MCF 10A (cell line): ENCODE data around the gene LEFTY1. TPM values are rescaled to one million over a fixed set of nuclear protein-coding genes. Genes with fewer than 3 reads are reported as not detected.
A peak's percentile ranks its signal among the peaks of the same experiment; 100 is the strongest.

Experiments used
- BruUV-seq: library from RNA; stranded (reverse); fragments of 400-500 nt; replicated peaks from 2 replicates; lab custom pipeline; 2021; lab: Mats Ljungman, UMichigan
- CTCF ChIA-PET: fragments of 300-600 bp; sonication (Branson Sonifier 250); formaldehyde crosslinking; extraction: SDS; loops from one replicate; lab custom pipeline; 2021; ENCODE audit warnings: antibody characterized with exemption, inconsistent platforms; lab: Yijun Ruan, JAX
- POLR2A ChIA-PET: fragments of 300-600, 350-650 bp; sonication (Branson Sonifier 250); formaldehyde crosslinking; extraction: SDS; loops from one replicate; lab custom pipeline; 2020; ENCODE audit warnings: antibody characterized with exemption, inconsistent platforms; lab: Yijun Ruan, JAX
- DNase-seq: peaks from one replicate; pipeline ENCODE4 v3.0.0-alpha.2; 2018; ENCODE audit not compliant: unreplicated experiment
- H3K27ac Mint-ChIP-seq: one replicate; pipeline ENCODE4 v1.8.0; 2022; ENCODE audit warnings: mild to moderate bottlenecking, low read depth, mixed read lengths; ENCODE audit not compliant: unreplicated experiment
- H3K27me3 Mint-ChIP-seq: one replicate; pipeline ENCODE4 v1.8.0; 2022; ENCODE audit warnings: mixed read lengths; ENCODE audit not compliant: insufficient read depth, unreplicated experiment
- H3K36me3 Mint-ChIP-seq: one replicate; pipeline ENCODE4 v1.8.0; 2022; ENCODE audit warnings: mild to moderate bottlenecking, moderate library complexity, mixed read lengths; ENCODE audit not compliant: insufficient read depth, unreplicated experiment
- H3K4me1 Mint-ChIP-seq: one replicate; pipeline ENCODE4 v1.8.0; 2022; ENCODE audit warnings: mixed read lengths; ENCODE audit not compliant: insufficient read depth, unreplicated experiment
- H3K4me3 Mint-ChIP-seq: one replicate; pipeline ENCODE4 v1.8.0; 2022; ENCODE audit warnings: mild to moderate bottlenecking, moderate library complexity, mixed read lengths; ENCODE audit not compliant: unreplicated experiment
- H3K9me3 Mint-ChIP-seq: one replicate; pipeline ENCODE4 v1.8.0; 2022; ENCODE audit warnings: mixed read lengths; ENCODE audit not compliant: unreplicated experiment
- CTCF ChIP-seq: fragments of 200-600 bp; IDR thresholded peaks from one replicate; pipeline ENCODE4 v1.8.0; 2022; ENCODE audit warnings: antibody characterized with exemption, mild to moderate bottlenecking; ENCODE audit not compliant: unreplicated experiment
- intact Hi-C: fragments of 100-400 bp; cut with micrococcal nuclease; formaldehyde crosslinking; loops from 2 replicates; pipeline ENCODE4 v1.14.1; 2022
- total RNA-seq: library from RNA; stranded (reverse); gene quantifications from 2 replicates; pipeline ENCODE4 v1.2.3, GENCODE V29; 2022

The LEFTY1 gene
- total RNA-seq, 1 experiment from 2014 or later, result not detected

DNA sequence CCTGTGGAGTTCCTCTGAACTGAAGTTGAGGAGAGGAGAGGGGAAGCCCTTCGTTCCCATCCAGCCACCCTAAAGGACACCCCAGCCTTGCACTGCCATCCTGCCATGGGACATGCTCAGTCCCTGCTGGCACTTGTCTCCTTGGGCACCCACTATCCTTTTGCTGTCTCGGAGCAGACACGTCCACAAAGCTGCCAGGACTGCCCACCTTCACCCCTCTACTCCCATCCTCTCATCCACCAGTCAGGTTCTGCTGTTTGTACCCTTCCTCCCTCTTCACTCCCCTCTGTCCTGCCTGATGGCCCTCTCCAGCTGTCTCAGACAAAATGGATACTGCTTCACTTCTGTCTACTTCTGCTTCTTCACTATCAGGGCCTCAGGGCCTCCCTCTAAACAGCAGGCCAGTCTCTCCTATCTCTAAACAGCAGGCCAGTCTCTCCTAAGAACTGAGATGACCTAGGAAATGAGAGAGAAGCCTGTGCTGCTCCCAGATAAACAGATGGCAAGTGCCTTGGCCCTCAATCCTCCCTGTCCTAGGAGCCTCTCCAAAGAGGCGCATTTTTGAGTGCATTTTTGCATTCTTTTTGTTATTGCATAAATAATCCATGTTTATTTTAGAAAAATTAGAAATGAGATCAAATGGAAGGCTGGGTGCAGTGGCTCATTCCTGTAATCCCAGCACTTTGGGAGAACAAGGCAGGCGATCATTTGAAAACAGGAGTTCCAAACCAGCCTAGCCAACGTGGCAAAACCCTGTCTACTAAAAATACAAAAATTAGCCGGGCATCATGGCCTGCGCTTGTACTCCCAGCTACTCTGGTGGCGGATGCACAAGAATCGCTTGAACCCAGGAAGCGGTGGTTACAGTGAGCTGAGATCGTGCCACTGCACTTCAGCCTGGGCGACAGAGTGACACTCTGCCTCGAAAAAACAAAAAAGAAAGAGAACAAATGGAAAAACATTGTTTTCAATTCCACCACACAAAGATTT is 39.5 kb upstream of the LEFTY1 start:
- Mint-ChIP-seq H3K9me3 (no peaks in the 10 kb centered on the region), H3K27me3 (no peaks in the 10 kb centered on the region), H3K27ac (no peak overlapping the region), H3K4me3 (no peak overlapping the region), H3K4me1 (no peaks in the 10 kb centered on the region), H3K36me3 (no peaks in the 10 kb centered on the region)
- POLR2A ChIA-PET, result interaction anchor here (0.6 kb wide), 1 partner anchor 502 kb away, joined by 3 read pairs; no protein-coding TSS in a partner anchor
- no peak for TF ChIP-seq CTCF
- no TSS peak for BruUV-seq
- CTCF ChIA-PET, result interaction anchor here (0.7 to 0.9 kb wide), 5 partner anchors 15 to 496 kb away, joined by 3 to 4 read pairs (median 3); no protein-coding TSS in a partner anchor
- intact Hi-C loops, result no loop called here
- DNase-seq, result no peak

- DNase-seq, result no peak
- ChIA-PET CTCF (interaction anchor here (1.0 to 1.4 kb wide), 2 partner anchors 42 to 199 kb away, joined by 3 read pairs; no protein-coding TSS in a partner anchor), POLR2A (interaction anchor here (0.6 to 1.1 kb wide), 4 partner anchors 9 to 499 kb away, joined by 3 to 4 read pairs (median 3); partner anchors contain the start of gene TMEM63A)
- BruUV-seq, result no TSS peak
- peaks cover 18% of the 10 kb centered on the region for H3K4me1 Mint-ChIP-seq
- H3K9me3 Mint-ChIP-seq, result no peaks in the 10 kb centered on the region
- H3K4me3 Mint-ChIP-seq, result no peak overlapping the region
- no peaks in the 10 kb centered on the region for H3K27me3 Mint-ChIP-seq
- no peak overlapping the region for H3K27ac Mint-ChIP-seq
- intact Hi-C loops, result no loop called here
- no peak for TF ChIP-seq CTCF
- H3K36me3 Mint-ChIP-seq, result peaks cover 10% of the 10 kb centered on the region
Observed at GRCh38 chr1:225926551-225927113, 37.7 kb upstream of the LEFTY1 start.

GRCh38 chr1:225923692-225924555 is 35.0 kb upstream of the LEFTY1 start, which contains the start of gene PYCR2:
TSS of gene PYCR2 (minus strand) at chr1:225924250. CDS start at chr1:225924110, 140 bp downstream.
- Mint-ChIP-seq H3K9me3 (no peaks in the 10 kb centered on the region), H3K36me3 (peaks cover 38% of the 10 kb centered on the region), H3K27ac (peak within 1 kb of the TSS; percentile 95), H3K4me3 (peak within 1 kb of the TSS; percentile 99), H3K27me3 (no peaks in the 10 kb centered on the region), H3K4me1 (peaks cover 42% of the 10 kb centered on the region)
- TSS peak; percentile 66 for BruUV-seq
- POLR2A ChIA-PET, result interaction anchor here (0.5 to 10.0 kb wide), 51 partner anchors 9 to 816 kb away, joined by 3 to 263 read pairs (median 4); partner anchors contain the start of genes ENAH, EPHX1, H3-3A and LEFTY1
- intact Hi-C loops, result loop anchor here (1.0 to 2.0 kb wide), 2 partner anchors 41 to 147 kb away; partner anchors contain the start of genes SRP9 and TMEM63A
- CTCF ChIA-PET, result interaction anchor here (0.5 to 4.7 kb wide), 14 partner anchors 8 to 474 kb away, joined by 3 to 34 read pairs (median 4); partner anchors contain the start of genes SRP9 and TMEM63A
- peak; percentile 99 for DNase-seq
- TF ChIP-seq CTCF, result no peak
